Measurements from ENCODE around the gene SLC38A3.
"Not testable (repeated sequence)": the region's sequence is repeated elsewhere in the genome, so short reads cannot be mapped to it uniquely, and the experiment has no call there.

Gene SLC38A3

DNA sequence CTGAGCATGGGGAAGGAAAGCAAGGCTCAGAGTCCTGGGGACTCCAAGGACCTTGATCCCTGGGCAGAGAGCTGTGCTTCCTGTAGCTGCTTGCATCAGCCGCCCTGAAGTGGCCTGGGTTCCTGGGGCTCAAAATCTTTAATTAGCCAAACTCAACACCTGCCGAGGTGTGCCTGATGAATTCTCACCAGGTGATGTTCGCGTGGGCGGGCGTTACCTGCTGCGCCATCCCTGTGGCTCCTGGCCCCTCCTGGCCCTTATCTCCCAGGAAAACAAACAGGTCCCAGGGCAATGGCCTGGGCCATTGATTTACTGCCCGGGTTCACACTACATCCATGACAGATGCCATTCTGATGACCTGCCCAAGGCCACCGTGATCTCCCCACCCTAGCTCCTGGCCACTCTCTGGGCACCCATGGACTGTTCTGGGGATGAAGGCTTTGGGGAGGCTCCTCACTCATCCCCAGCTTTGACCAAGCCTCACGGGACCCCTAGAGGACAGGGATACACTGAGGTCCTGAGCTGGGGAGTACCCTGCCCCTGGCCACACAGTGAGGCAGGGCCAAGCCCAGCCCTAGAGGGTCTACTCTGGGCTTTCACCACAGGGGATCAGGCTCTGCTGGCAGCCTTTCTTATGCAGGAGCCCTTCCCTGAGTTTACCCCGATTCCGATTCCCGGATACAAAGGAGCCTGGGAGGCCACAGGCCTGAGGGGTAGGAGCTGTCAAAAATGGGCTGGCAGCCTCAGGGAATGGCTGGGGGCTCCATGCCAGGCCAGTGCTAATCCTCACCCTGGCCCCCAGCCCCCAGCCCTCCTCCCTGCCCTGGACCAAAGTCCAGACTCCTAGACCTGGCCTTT is 5.7 kb downstream of the SLC38A3 start:
- no peak for DNase-seq (ENCODE audit: low read depth in 3 of 3)

DNA sequence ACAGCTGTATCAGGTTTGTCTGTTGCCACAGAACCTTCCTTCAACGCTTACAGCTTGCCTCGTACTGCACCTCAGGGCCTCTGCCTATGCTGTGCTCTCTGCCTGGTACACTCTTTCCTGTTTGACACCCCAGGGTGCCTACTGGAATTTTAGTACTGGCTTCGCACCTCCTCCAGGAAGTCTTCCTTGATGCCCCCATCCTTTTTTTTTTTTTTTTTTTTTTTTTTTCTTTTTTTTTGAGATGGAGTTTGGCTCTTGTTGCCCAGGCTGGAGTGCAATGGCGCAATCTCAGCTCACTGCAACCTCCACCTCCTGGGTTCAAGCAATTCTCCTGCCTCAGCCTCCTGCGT is 6.3 kb downstream of the SLC38A3 start:
- not testable (repeated sequence) for DNase-seq (ENCODE audit: low read depth in 3 of 3)

GRCh38 chr3:50211930-50212329 is 6.9 kb downstream of the SLC38A3 start:
- DNase-seq (ENCODE audit: low read depth in 3 of 3) = peak in 1 of 3 donors; percentile 47

- no peak for DNase-seq (ENCODE audit: low read depth in 3 of 3)
Measured at GRCh38 chr3:50212502-50212901, 7.4 kb downstream of the SLC38A3 start.

DNA sequence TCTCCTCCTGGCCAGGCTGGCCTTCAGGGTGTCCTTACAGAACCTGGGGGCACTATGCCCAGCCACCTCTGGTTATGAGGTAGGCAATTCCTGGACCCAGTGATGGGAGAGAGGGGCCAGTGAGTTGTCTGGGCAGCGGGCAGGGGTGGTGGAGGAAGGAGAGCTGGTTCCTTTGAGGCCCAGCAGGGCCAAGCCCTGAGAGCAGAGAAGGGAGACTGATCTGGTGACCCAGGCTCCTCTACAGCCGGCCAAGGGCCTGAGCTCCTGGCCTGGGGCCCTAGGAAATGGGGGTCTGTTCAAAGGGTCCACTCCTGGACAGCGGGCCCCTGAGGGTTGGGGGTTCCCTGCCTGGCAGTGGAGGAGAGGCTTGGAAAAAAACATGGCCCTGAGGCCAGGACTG is 7.9 kb downstream of the SLC38A3 start:
- DNase-seq (ENCODE audit: low read depth in 3 of 3) = no peak

DNA sequence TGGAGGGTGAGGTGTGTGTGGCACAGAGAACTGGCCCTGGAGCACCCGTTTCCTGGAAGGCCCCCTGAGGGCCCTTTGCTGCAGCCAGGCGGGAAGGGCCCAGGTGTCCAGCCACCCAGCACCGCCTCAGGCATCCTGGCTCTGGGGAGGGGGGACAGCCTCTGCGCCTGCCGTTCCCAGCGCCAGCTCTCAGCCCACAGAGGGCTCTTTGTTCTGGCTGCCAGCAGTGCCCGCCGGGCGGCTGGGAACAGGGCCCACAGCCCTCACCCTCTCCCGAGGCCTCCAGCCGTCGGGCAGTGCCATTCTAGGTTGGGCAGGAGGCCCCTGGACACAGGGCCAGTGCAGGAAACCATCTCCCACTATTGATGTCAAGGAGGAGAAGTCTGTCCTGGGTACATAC is 8.3 kb downstream of the SLC38A3 start:
- no peak for DNase-seq (ENCODE audit: low read depth in 3 of 3)

- no peak for DNase-seq (ENCODE audit: low read depth in 3 of 3)
Measured at GRCh38 chr3:50214824-50215223, 9.8 kb downstream of the SLC38A3 start.

- DNase-seq (ENCODE audit: low read depth in 3 of 3) = no peak
Measured at GRCh38 chr3:50215529-50215928, 10.5 kb downstream of the SLC38A3 start.

DNA sequence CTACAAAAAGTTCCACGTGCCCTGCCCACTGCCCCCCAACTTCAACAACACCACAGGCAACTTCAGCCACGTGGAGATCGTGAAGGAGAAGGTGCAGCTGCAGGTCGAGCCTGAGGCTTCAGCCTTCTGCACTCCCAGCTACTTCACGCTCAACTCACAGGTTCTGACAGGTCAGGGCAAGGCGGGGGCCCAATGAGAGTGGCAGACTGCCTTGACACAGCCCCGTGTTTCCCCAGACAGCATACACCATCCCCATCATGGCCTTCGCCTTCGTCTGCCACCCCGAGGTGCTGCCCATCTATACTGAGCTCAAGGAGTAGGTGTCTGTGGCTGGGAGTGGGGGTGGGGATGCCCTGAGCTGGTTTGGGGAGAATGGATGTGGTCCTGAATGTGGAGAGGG is 12.6 kb downstream of the SLC38A3 start:
- DNase-seq (ENCODE audit: low read depth in 3 of 3) = no peak

DNA sequence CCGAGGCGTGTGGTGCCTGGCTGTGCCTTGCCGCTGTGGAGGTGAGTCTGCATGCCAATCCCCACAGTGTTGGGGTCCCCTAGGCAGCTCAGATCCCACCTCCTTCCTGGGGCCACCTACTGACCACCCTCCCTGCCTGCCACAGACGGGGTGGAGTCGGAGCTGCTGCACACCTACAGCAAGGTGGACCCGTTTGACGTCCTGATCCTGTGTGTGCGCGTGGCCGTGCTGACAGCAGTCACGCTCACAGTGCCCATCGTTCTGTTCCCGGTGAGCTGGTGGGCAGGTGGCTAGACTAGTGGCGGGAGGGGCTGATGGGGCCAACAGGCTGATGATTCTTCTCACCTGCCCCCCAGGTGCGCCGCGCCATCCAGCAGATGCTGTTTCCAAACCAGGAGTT is 13.4 kb downstream of the SLC38A3 start:
- no peak for DNase-seq (ENCODE audit: low read depth in 3 of 3)

DNA sequence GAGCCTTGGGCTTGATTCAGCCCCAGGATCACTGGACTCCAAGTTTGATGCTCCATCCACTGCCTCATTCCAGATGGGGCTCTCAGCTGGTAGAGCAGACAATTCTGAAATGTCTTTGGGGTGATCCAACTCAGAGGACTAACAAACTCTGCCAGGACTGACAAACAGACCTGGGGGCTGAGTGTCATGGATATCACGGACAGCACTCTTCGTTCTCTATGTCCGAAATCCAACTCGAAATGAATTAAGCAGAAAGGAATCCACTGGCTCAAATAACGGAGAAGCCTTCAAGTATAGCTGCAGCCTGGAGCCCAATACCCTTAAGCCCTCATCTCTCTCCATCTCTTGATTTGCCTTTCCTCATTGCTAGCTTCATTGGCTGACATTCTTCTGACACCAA is 14.2 kb downstream of the SLC38A3 start:
- no peak for DNase-seq (ENCODE audit: low read depth in 3 of 3)

GRCh38 chr3:50220109-50220508 is 15.0 kb downstream of the SLC38A3 start:
- no peak for DNase-seq (ENCODE audit: low read depth in 3 of 3)

- DNase-seq (ENCODE audit: low read depth in 3 of 3) = no peak
Measured at GRCh38 chr3:50221051-50221410, 16.0 kb downstream of the SLC38A3 start.

GRCh38 chr3:50221411-50222168 is 16.5 kb downstream of the SLC38A3 start:
- no peak for DNase-seq (ENCODE audit: low read depth in 3 of 3)

- no peak for DNase-seq (ENCODE audit: low read depth in 3 of 3)
Measured at GRCh38 chr3:50222169-50222528, 17.1 kb downstream of the SLC38A3 start.

- DNase-seq (ENCODE audit: low read depth in 3 of 3) = no peak
Measured at GRCh38 chr3:50224639-50225038, 19.6 kb downstream of the SLC38A3 start.

GRCh38 chr3:50226888-50227389 is 21.9 kb downstream of the SLC38A3 start:
- DNase-seq (ENCODE audit: low read depth in 3 of 3) = no peak

DNA sequence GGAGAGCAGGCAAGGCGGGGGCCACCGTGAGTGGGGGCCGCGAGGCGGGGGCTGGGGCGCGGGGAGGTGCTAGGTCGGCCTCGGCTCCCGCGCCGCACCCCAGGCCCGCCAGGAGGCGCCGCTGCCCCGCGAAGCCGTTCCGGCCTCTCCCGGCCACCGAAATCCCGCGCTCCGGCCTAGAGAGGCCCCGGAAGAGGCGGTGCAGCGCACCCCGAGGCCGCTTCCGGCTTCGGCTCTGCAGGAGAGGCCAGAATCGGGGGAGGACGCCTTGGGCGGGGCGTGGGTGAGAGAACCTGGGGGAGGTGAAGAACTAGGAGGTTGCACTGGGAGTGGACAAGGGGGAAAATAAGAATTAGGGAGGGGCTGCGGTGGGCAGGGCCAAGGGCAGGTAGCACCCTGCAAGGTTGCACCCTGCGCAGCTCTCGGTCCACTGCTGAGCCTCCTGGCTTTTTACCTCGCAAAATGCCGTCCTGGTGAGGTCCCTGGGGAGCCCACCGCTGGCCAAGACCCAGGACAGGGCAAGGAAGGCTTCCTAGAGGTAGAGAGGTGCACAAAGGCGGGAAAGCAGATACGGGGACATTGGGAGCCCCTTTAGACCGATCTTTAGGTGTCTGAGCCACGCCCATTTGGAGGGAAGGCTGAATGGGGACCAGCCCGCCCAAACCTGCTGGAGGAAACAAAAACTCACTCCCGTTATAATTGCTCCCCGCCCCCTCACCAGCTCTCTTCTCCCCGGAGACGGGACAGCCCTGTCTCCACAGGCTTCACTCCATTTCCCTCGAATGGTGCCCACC is 22.5 kb downstream of the SLC38A3 start:
- peak; percentile 81 to 87 (median 82) for DNase-seq (ENCODE audit: low read depth in 3 of 3)

GRCh38 chr3:50228184-50228763 is 23.2 kb downstream of the SLC38A3 start:
- not testable (repeated sequence) for DNase-seq (ENCODE audit: low read depth in 3 of 3)

DNA sequence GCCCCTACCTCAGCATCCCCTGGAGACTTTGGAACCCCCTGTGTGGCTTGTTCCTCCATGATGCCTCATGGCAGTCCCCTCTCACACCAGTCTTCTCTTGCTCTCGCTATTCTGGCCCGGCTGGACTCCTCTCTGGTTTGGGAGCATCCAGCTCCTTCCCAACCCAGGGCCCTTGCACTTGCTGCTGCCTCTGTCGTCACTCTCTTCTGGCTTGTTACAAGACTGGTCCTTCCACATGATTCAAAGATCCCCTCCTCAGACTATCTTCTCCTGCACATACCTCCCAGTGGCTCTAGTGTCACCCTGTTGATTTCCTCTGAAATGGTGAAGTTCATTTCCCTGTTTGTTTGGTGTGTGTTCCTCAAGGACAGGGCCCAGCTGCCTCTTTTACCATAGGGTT is 24.4 kb downstream of the SLC38A3 start:
- no peak for DNase-seq (ENCODE audit: low read depth in 3 of 3)

DNA sequence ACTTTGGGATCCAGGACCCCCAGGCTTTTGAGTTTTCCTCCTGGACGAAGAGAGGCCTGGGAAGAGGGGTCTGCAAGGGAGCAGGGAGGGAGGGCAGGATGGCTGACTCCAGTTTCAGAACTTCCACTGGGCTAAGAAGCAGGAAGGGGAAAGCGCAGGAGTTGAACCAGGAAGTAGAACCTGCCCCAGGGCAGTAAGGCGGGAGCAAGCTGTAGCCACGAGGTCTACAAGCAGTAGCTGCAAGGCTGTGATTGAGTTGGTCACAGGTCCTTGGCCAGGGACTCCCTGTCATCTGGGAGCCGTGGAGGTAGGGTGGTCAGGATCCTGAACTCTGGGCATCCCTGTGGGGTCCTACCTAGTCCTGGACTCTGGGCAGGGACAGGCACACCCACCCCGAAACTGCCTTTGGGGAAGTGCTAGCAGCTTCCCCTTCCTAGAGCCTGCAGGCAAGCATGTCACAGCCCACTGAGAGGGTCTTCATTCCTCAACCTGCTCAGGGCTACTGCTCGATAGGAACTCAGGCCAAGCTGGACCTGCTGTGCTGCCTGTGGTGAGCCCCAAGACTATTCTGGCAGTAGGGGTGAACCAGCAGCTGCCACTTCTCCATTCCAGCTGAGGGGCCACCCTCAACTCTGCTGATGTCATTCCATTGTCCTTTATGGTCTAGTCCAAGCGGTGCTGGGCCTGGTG is 25.2 kb downstream of the SLC38A3 start:
- DNase-seq (ENCODE audit: low read depth in 3 of 3) = no peak

GRCh38 chr3:50230794-50231125 is 25.7 kb downstream of the SLC38A3 start:
- no peak for DNase-seq (ENCODE audit: low read depth in 3 of 3)
